Peyer's patch (tissue), 4 donors: Measurements from ENCODE around the gene SAFB. TPM values are rescaled to one million over a fixed set of nuclear protein-coding genes. Genes with fewer than 3 reads are reported as not detected.

Experiments used
- DNase-seq, 3 donors: peaks; one replicate each; pipeline ENCODE4 v3.0.0-alpha.2; 2017 to 2019
- H3K27ac ChIP-seq, 4 donors: fragments of 200-600 bp; sonication (generic); one replicate each; pipeline ENCODE4 v1.5.1; 2016 to 2019
- H3K27me3 ChIP-seq, 2 donors: fragments of 200-600 bp; sonication (generic); one replicate each; pipeline ENCODE4 v1.5.1; 2019
- H3K36me3 ChIP-seq, 3 donors: fragments of 200-600 bp; sonication (generic); one replicate each; pipeline ENCODE4 v1.5.1; 2016 to 2019
- H3K4me1 ChIP-seq, 4 donors: fragments of 200-600 bp; sonication (generic); one replicate each; pipeline ENCODE4 v1.5.1; 2016 to 2019
- H3K4me3 ChIP-seq, 4 donors: fragments of 200-600 bp; sonication (generic); 1 replicate in 3 of 4; 2 replicates in 1 of 4; pipeline ENCODE4 v1.5.1; 2016 to 2019; ENCODE audit warnings: mild to moderate bottlenecking in 1 of 4
- H3K9me3 ChIP-seq, 4 donors: fragments of 200-600 bp; sonication (generic); one replicate each; pipeline ENCODE4 v1.5.1; 2016 to 2019; ENCODE audit warnings: mild to moderate bottlenecking in 1 of 4
- CTCF ChIP-seq, 6 experiments: fragments of 450-650 bp in 4 of 6; fragments of 200-600 bp in 2 of 6; sonication (generic) in 1 of 6; IDR thresholded peaks; one replicate each; pipeline ENCODE4 v1.5.1; 2017 to 2019; ENCODE audit warnings: antibody characterized with exemption in 6 of 6, mild to moderate bottlenecking in 3 of 6, moderate library complexity in 1 of 6
- POLR2A ChIP-seq, 2 donors: fragments of 450-650 bp; IDR thresholded peaks; one replicate each; pipeline ENCODE4 v1.5.1; 2017; ENCODE audit warnings: antibody characterized with exemption in 2 of 2, mild to moderate bottlenecking in 2 of 2, moderate library complexity in 2 of 2
- total RNA-seq, 4 donors: library from RNA; depleted of rRNA; stranded (reverse); fragments of >200 nt; gene quantifications; one replicate each; pipeline ENCODE4 v1.1.0, GENCODE V29; 2016

Gene SAFB
- total RNA-seq, 4 donors from 2014 or later, result 86.3 to 374 (median 163) TPM

- Histone ChIP-seq H3K4me1 (peaks cover 0 to 41% (median 4%) of the 10 kb centered on the region in 4 donors), H3K36me3 (peaks cover 0 to 28% (median 0%) of the 10 kb centered on the region in 3 donors), H3K27me3 (no peaks in the 10 kb centered on the region), H3K4me3 (no peak overlapping the region), H3K9me3 (no peaks in the 10 kb centered on the region), H3K27ac (no peak overlapping the region)
- TF ChIP-seq POLR2A (IDR thresholded peaks at IDR 0.05) (no peak), CTCF (IDR thresholded peaks at IDR 0.05) (no peak)
- DNase-seq, result peak in 1 of 3 donors; percentile 25
These were observed 8.8 kb downstream of the SAFB start for GRCh38 chr19:5631567-5632240.

GRCh38 chr19:5632241-5632612 is 9.3 kb downstream of the SAFB start:
- Histone ChIP-seq H3K4me1 (peaks cover 0 to 36% (median 4%) of the 10 kb centered on the region in 4 donors), H3K9me3 (no peaks in the 10 kb centered on the region)

GRCh38 chr19:5632657-5633056 is 9.8 kb downstream of the SAFB start:
- Histone ChIP-seq H3K9me3 (no peaks in the 10 kb centered on the region), H3K27ac (no peak overlapping the region), H3K4me1 (peaks cover 0 to 33% (median 4%) of the 10 kb centered on the region in 4 donors), H3K36me3 (peaks cover 0 to 18% (median 0%) of the 10 kb centered on the region in 3 donors), H3K4me3 (no peak overlapping the region), H3K27me3 (no peaks in the 10 kb centered on the region)
- TF ChIP-seq CTCF (IDR thresholded peaks at IDR 0.05) (no peak), POLR2A (IDR thresholded peaks at IDR 0.05) (no peak)
- peak in 1 of 3 donors; percentile 44 for DNase-seq

More at GRCh38 chr19:5632241-5632612, 9.3 kb downstream of the SAFB start:
- H3K4me3 ChIP-seq, result no peak overlapping the region
- no peak overlapping the region for H3K27ac ChIP-seq
- H3K27me3 ChIP-seq, result no peaks in the 10 kb centered on the region
- DNase-seq, result peak in 1 of 3 donors; percentile 22
- H3K36me3 ChIP-seq, result peaks cover 0 to 23% (median 0%) of the 10 kb centered on the region in 3 donors
- TF ChIP-seq POLR2A (IDR thresholded peaks at IDR 0.05), result no peak
- TF ChIP-seq CTCF (IDR thresholded peaks at IDR 0.05), result no peak

GRCh38 chr19:5635427-5635826 is 12.5 kb downstream of the SAFB start:
- Histone ChIP-seq H3K36me3 (peaks cover 0 to 3% (median 0%) of the 10 kb centered on the region in 3 donors), H3K4me1 (peaks cover 0 to 27% (median 2%) of the 10 kb centered on the region in 4 donors), H3K27me3 (no peaks in the 10 kb centered on the region), H3K27ac (no peak overlapping the region), H3K4me3 (no peak overlapping the region), H3K9me3 (no peaks in the 10 kb centered on the region)
- DNase-seq, result peak in 1 of 3 donors; percentile 41
- TF ChIP-seq CTCF (IDR thresholded peaks at IDR 0.05) (no peak), POLR2A (IDR thresholded peaks at IDR 0.05) (no peak)

GRCh38 chr19:5637971-5638370 is 15.1 kb downstream of the SAFB start:
- Histone ChIP-seq H3K27ac (no peak overlapping the region), H3K4me3 (no peak overlapping the region), H3K4me1 (peaks cover 0 to 5% (median 0%) of the 10 kb centered on the region in 4 donors), H3K36me3 (peaks cover 0 to 26% (median 0%) of the 10 kb centered on the region in 3 donors), H3K9me3 (no peaks in the 10 kb centered on the region), H3K27me3 (no peaks in the 10 kb centered on the region)
- TF ChIP-seq POLR2A (IDR thresholded peaks at IDR 0.05) (no peak), CTCF (IDR thresholded peaks at IDR 0.05) (no peak)
- DNase-seq, result peak in 1 of 3 donors; percentile 29
